Cerebellar nuclear complex (tissue), 1 donor: ENCODE data around the gene TGOLN2.

ENCODE experiments used
- DNase-seq, 2 experiments: peaks; one replicate each; lab custom pipeline; 2025; lab: John Stamatoyannopoulos, UW

TGOLN2 gene

GRCh38 chr2:85308896-85309555, 18.8 kb downstream of the TGOLN2 start:
- DNase-seq = peak in 1 of 2 experiments; percentile 19

DNA sequence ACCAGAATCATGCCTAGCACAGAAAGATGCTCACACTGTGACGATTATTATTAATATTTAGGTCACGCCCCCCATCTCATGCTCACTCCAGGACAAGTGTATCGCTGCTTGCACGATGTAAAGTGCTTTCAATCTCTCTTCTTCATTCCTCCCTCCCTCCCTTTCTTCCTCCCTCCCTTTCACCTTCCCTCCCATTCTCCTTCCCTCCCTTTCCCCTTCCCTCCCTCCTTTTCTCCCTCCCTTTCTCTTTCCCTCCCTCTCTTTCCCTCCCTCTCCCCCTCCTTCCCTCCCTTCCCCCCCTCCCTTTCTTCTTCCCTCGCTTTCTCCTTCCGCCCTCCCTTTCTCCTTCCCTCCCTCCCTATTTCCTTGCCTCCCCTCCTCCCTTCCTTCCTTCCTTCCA, 19.6 kb downstream of the TGOLN2 start:
- DNase-seq = no peak

GRCh38 chr2:85307527-85307897, 20.3 kb downstream of the TGOLN2 start:
- DNase-seq = no peak

DNA sequence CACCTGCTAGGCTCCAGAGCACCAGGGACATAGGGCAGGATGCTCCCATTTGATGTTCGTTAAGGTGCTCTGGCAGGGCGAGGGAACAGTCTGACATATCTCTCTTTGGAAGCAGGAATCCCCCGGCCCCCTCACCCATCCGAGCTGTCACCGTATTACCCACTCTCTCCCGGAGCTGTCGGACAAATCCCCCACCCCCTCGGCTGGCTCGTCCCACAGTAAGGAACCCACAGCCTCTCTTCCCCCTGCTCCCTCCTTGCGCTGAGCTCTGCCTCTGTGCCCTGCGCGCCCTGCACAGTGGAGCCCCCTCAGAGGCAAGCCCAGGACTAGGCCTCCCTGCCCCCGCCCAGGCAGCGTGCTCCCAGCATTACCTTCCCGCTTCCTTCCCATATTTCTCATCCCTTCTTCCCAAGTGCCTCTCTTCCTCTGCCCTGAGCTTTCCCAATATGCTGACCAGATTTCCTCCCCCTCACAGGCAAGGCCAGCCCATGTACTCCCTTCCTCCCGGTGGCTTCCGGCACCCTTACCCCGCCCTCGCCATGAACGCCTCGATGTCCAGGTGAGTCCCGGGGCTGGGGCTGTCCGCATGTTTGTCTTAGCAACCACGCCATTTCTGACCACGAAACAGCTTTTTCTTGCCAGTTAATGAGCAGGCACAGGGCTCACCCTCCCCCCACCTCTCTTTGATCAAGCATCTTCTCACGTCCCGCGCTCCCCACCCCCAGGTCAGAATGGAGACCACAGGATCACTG, 23.8 kb downstream of the TGOLN2 start:
- DNase-seq = peak in 1 of 2 experiments; percentile 21

- DNase-seq = no peak
Measured at GRCh38 chr2:85302121-85302520, 25.7 kb downstream of the TGOLN2 start.

GRCh38 chr2:85291425-85292023, 36.3 kb downstream of the TGOLN2 start:
- DNase-seq = no peak

GRCh38 chr2:85288244-85288725, 39.5 kb downstream of the TGOLN2 start:
- no peak for DNase-seq

DNA sequence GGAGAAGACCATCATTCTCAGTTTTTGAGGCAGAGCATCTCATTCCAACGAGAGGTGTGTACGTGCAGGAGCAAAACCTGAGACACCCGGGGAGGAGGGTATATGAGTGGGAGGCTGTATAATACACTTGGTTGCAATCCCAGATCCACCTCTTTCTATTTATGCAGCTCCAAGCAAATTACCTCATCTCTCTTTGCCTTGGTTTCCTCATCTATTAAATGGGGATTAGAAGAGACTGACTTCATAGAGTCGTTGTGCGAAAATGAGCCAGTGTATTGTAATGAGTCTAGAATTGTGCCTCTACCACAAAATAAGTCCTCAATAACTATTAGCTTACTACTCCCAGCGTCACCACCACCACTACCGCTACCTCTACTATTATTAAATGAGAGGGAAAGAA, 40.1 kb downstream of the TGOLN2 start:
- DNase-seq = no peak

DNA sequence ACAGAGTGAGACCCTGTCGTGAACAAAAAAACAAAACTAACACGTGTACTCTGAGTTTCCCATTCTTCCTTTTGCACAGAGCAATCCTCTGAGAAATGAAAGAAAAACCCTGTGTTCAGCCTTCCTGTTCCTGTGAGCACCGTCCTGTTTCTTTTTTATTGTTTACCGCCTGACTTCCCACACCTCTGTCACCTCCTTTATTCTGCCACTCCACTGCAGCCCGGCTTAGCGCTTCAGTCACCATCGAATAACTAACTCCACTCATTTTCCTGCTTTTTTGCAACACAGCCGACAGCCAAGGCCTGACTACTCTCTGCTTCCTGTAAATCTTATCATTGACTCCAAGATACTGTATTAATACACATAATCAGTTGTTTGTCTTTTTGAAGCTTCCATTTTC, 40.9 kb downstream of the TGOLN2 start:
- DNase-seq = no peak

- DNase-seq = no peak
Measured at GRCh38 chr2:85283641-85284040, 44.1 kb downstream of the TGOLN2 start.

GRCh38 chr2:85282914-85283313, 44.9 kb downstream of the TGOLN2 start:
- no peak for DNase-seq

- DNase-seq = no peak
Measured at GRCh38 chr2:85281553-85281952, 46.2 kb downstream of the TGOLN2 start.

GRCh38 chr2:85278361-85278760, 49.4 kb downstream of the TGOLN2 start:
- DNase-seq = no peak

DNA sequence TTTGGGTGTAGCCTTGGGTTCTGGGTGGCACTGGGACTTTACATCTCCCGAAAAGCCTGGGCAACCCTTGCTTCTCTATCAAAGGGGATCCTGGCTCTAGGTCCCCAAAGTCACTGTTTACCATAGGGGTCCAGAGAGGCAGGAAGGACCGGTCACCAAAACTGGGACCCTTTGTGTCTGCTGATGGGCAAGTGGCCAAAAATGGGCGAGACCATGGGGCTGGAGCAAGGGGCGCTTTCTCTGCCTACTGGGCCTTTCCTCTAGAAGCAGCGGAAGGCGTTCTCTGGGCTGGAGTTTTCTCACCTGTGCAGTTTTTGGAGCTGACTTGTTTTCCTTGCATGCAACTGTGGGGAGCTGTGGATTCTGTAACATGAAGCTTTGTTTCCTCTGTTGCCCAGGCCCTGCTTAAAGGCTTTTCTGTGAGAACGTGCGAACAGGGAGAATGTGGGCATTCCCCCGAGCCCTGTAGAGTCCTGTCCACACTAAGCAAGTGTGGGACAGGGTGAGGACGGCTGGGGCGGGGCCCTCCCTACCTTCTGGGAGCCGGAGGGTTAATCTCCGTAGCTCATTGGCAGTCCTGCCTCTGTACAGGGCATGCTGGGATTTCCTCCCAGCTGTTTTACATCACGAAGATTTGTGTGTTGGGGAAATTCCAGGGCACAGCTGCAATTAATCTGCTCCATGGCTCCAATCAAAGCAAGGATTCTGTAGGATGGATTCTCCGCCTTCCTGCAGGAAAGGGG, 50.2 kb downstream of the TGOLN2 start:
- no peak for DNase-seq

DNA sequence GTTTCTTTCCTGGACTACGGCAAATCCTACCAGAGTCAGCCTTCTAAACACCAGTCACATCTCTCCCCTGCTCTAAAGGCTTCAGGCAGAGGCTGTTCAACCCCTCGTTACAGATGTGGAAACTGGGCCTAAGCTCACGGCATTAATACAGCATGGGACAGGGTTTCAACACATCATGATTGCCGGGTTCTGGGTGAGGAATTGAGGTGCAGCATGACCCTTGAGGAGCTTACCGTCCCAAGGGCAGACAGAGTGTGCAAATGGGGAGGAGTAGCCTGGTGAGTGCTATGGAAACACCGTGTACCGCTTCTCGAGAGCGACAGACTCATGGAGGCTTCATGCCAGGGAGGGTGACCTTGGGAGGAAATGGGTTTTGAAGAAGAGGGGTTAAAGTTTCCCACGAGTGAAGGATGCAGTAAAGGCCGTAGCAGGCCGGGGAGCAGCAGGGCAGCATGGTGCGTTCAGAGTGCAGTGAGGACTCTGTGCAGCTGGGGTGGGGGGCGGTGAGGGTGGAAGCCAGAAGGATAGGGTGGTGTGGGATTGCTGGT, 51.1 kb downstream of the TGOLN2 start:
- no peak for DNase-seq

- DNase-seq = no peak
Measured at GRCh38 chr2:85275984-85276540, 51.7 kb downstream of the TGOLN2 start.

DNA sequence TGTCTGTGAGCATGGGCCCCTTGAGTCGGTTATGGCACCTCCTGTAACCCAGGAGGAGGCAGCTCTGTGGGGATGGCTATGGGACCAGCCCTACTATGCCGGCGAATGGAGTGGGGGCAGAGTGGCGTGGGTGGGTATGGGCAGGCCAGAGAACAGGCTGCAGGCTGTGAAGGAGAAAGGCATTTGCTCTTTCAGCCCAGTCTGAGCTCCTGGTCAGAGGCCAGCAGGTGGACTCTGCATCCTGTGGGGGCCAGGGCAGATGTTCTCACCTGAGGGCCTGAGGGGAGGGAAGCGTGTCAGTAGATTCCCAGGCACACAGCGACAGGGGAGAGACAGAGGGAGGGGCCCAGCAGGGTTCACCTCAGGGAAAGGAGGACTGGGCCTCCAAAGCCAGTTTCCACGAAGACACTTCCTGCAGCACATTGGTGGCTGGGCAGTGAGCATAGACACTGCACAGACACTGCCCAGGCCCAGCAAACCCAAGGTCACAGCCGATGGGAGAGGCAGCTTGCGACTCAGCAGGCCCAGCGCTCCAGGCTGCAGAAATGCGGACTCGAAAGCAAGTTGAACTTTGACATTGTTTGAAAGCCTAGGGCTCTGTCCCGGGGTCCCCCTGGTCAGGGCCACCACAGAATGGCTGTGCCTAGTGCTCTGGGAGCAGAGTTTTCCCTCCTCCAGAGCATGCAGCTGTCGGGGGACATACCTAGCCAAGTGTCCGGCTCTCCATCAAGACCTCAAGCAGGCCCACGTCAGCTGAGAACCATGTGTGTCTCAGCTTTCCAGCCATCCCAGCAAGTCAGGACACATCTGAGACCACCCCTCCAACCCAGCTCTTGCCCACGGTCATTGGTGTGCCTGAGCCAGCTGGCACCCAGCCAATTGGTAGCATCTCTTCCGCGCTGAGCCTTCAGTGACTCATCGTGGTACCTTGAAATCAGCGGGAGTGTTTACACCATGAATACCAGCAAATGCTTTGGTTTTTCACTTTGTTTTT, 53.8 kb downstream of the TGOLN2 start:
- no peak for DNase-seq

GRCh38 chr2:85272357-85272756, 55.4 kb downstream of the TGOLN2 start:
- DNase-seq = no peak

DNA sequence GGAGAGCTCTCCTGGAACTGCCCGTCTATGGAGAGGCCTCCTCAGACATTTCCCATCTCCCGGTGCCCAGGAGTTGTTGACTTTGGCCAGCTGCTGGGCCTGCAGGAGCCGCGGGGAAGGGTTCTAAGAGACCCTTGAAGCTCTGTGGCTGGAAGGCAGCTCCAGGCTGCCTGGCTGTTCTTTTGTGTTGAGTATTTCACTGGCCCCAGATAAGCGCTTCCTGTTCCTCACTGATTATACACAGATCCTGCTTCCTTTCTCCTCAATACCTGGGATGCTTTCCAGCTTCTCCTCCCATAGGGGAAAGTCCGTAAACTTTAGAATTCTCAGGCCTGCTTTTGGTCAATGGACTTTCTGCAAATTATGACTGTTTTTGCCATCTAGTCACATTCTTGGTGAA, 57.8 kb downstream of the TGOLN2 start:
- DNase-seq = no peak
